ENCODE measurements around the gene RPS6KA2. TPM values are rescaled to one million over a fixed set of nuclear protein-coding genes. Genes with fewer than 3 reads are reported as not detected.
A peak's percentile ranks its signal among the peaks of the same experiment; 100 is the strongest.

RPS6KA2 gene
- total and polyA plus RNA-seq, 2 experiments from 2014 or later: 45.1 to 49.0 TPM

- Histone ChIP-seq H3K9me3 (ENCODE audit: low read depth) (no peaks in the 10 kb centered on the region), H4K20me1 (ENCODE audit: insufficient read depth) (no peaks in the 10 kb centered on the region), H3K79me2 (ENCODE audit: insufficient read depth) (no peaks in the 10 kb centered on the region), H3F3A (ENCODE audit: insufficient read depth) (no peaks in the 10 kb centered on the region), H3K36me3 (ENCODE audit: low read depth) (peaks cover 5% of the 10 kb centered on the region; the same call in 1 of the 2 replicates), H3K9ac (no peak overlapping the region), H3K4me1 (ENCODE audit: insufficient read depth) (no peaks in the 10 kb centered on the region), H2AFZ (no peak overlapping the region), H3K27me3 (replicated peaks; ENCODE audit: insufficient read depth) (no peaks in the 10 kb centered on the region), H3K4me2 (ENCODE audit: unreplicated experiment) (no peak overlapping the region), H3K27ac (no peak overlapping the region), H3K4me3 (no peak overlapping the region), H3K9me2 (ENCODE audit: insufficient read depth) (no peaks in the 10 kb centered on the region)
- no peak for TF ChIP-seq EZH2phosphoT487 (IDR thresholded peaks at IDR 0.05; ENCODE audit: insufficient read depth, low read depth)
- TF ChIP-seq EZH2 (IDR thresholded peaks at IDR 0.05; ENCODE audit: insufficient read depth, poor library complexity, severe bottlenecking): no peak
- DNase-seq: no peak
- in situ Hi-C loops (cut with MboI): no loop called here
- 89 to 91% methylated on average over 21 to 22 of the region's 22 CpGs for WGBS, 2 experiments (ENCODE audit: low coverage in 1 of 2, low lambda C conversion rate in 2 of 2, missing lambda C conversion rate in 2 of 2)
Observed at GRCh38 chr6:166423051-166423745, 203.9 kb downstream of the RPS6KA2 start.

GRCh38 chr6:166422201-166422940 lies 204.7 kb downstream of the RPS6KA2 start:
- Histone ChIP-seq H3K4me3 (no peak overlapping the region), H3K9ac (no peak overlapping the region), H2AFZ (no peak overlapping the region), H3K4me1 (ENCODE audit: insufficient read depth) (no peaks in the 10 kb centered on the region), H3K27ac (no peak overlapping the region), H4K20me1 (ENCODE audit: insufficient read depth) (no peaks in the 10 kb centered on the region), H3K9me2 (ENCODE audit: insufficient read depth) (no peaks in the 10 kb centered on the region), H3K27me3 (replicated peaks; ENCODE audit: insufficient read depth) (no peaks in the 10 kb centered on the region), H3K79me2 (ENCODE audit: insufficient read depth) (no peaks in the 10 kb centered on the region), H3K4me2 (ENCODE audit: unreplicated experiment) (no peak overlapping the region), H3F3A (ENCODE audit: insufficient read depth) (no peaks in the 10 kb centered on the region), H3K9me3 (ENCODE audit: low read depth) (no peaks in the 10 kb centered on the region), H3K36me3 (ENCODE audit: low read depth) (peaks cover 11% of the 10 kb centered on the region; the same call in 1 of the 2 replicates)
- TF ChIP-seq EZH2phosphoT487 (IDR thresholded peaks at IDR 0.05; ENCODE audit: insufficient read depth, low read depth): no peak
- no peak for TF ChIP-seq EZH2 (IDR thresholded peaks at IDR 0.05; ENCODE audit: insufficient read depth, poor library complexity, severe bottlenecking)
- DNase-seq: no peak
- in situ Hi-C loops (cut with MboI): no loop called here
- WGBS, 2 experiments (ENCODE audit: low coverage in 1 of 2, low lambda C conversion rate in 2 of 2, missing lambda C conversion rate in 2 of 2): 87 to 90% methylated on average over 20 of the region's 20 CpGs

GRCh38 chr6:166420351-166420750 lies 206.7 kb downstream of the RPS6KA2 start:
- no peak overlapping the region for H3K27ac ChIP-seq
- no peaks in the 10 kb centered on the region for H3K27me3 ChIP-seq (replicated peaks; ENCODE audit: insufficient read depth)
- no peaks in the 10 kb centered on the region for H4K20me1 ChIP-seq (ENCODE audit: insufficient read depth)
- no peak overlapping the region for H3K9ac ChIP-seq
- H3F3A ChIP-seq (ENCODE audit: insufficient read depth): no peaks in the 10 kb centered on the region
- in situ Hi-C loops (cut with MboI): no loop called here
- H3K4me3 ChIP-seq: no peak overlapping the region
- no peak overlapping the region for H3K4me2 ChIP-seq (ENCODE audit: unreplicated experiment)
- H3K9me3 ChIP-seq (ENCODE audit: low read depth): no peaks in the 10 kb centered on the region
- H3K9me2 ChIP-seq (ENCODE audit: insufficient read depth): no peaks in the 10 kb centered on the region
- 63 to 69% methylated on average over 6 of the region's 6 CpGs for WGBS, 2 experiments (ENCODE audit: low coverage in 1 of 2, low lambda C conversion rate in 2 of 2, missing lambda C conversion rate in 2 of 2)
- no peaks in the 10 kb centered on the region for H3K4me1 ChIP-seq (ENCODE audit: insufficient read depth)
- no peaks in the 10 kb centered on the region for H3K79me2 ChIP-seq (ENCODE audit: insufficient read depth)
- DNase-seq: peak; percentile 12
- no peak overlapping the region for H2AFZ ChIP-seq
- H3K36me3 ChIP-seq (ENCODE audit: low read depth): peaks cover 18% of the 10 kb centered on the region; the same call in 1 of the 2 replicates
- TF ChIP-seq EZH2phosphoT487 (IDR thresholded peaks at IDR 0.05; ENCODE audit: insufficient read depth, low read depth): no peak
- no peak for TF ChIP-seq EZH2 (IDR thresholded peaks at IDR 0.05; ENCODE audit: insufficient read depth, poor library complexity, severe bottlenecking)

GRCh38 chr6:166419717-166420116 lies 207.3 kb downstream of the RPS6KA2 start:
- H3K4me2 ChIP-seq (ENCODE audit: unreplicated experiment): no peak overlapping the region
- no peaks in the 10 kb centered on the region for H3K4me1 ChIP-seq (ENCODE audit: insufficient read depth)
- H2AFZ ChIP-seq: no peak overlapping the region
- no peaks in the 10 kb centered on the region for H3K9me3 ChIP-seq (ENCODE audit: low read depth)
- DNase-seq: no peak
- in situ Hi-C loops (cut with MboI): no loop called here
- no peak overlapping the region for H3K9ac ChIP-seq
- 87 to 88% methylated on average over 15 of the region's 15 CpGs for WGBS, 2 experiments (ENCODE audit: low coverage in 1 of 2, low lambda C conversion rate in 2 of 2, missing lambda C conversion rate in 2 of 2)
- H4K20me1 ChIP-seq (ENCODE audit: insufficient read depth): no peaks in the 10 kb centered on the region
- no peaks in the 10 kb centered on the region for H3F3A ChIP-seq (ENCODE audit: insufficient read depth)
- peaks cover 18% of the 10 kb centered on the region; the same call in 1 of the 2 replicates for H3K36me3 ChIP-seq (ENCODE audit: low read depth)
- TF ChIP-seq EZH2phosphoT487 (IDR thresholded peaks at IDR 0.05; ENCODE audit: insufficient read depth, low read depth) (no peak), EZH2 (IDR thresholded peaks at IDR 0.05; ENCODE audit: insufficient read depth, poor library complexity, severe bottlenecking) (no peak)
- H3K27ac ChIP-seq: no peak overlapping the region
- no peaks in the 10 kb centered on the region for H3K27me3 ChIP-seq (replicated peaks; ENCODE audit: insufficient read depth)
- H3K4me3 ChIP-seq: no peak overlapping the region
- H3K79me2 ChIP-seq (ENCODE audit: insufficient read depth): no peaks in the 10 kb centered on the region
- H3K9me2 ChIP-seq (ENCODE audit: insufficient read depth): no peaks in the 10 kb centered on the region

Data from GM23248 (cell line).